Adrenal gland (tissue), 5 donors: Measurements from ENCODE around the gene CHMP2A.

Experiments
- POLR2A ChIP-seq, 2 donors: fragments of 450-650 bp; IDR thresholded peaks; one replicate each; pipeline ENCODE4 v1.6.1; 2017; ENCODE audit warnings: antibody characterized with exemption in 2 of 2, mild to moderate bottlenecking in 2 of 2, moderate library complexity in 1 of 2
- TF ChIP-seq, protein P1 (sequence below), 6 experiments: fragments of 450-650 bp in 4 of 6; fragments of 200-600 bp in 2 of 6; sonication (generic) in 1 of 6; IDR thresholded peaks; 1 replicate in 5 of 6; 2 replicates in 1 of 6; pipeline versions ENCODE4 v1.5.1 to v1.8.0; 2016 to 2021; ENCODE audit warnings: antibody characterized with exemption in 6 of 6, mild to moderate bottlenecking in 2 of 6, moderate library complexity in 1 of 6
- donor health status: DM: no; HTN: no; CAD: no.

DNA sequence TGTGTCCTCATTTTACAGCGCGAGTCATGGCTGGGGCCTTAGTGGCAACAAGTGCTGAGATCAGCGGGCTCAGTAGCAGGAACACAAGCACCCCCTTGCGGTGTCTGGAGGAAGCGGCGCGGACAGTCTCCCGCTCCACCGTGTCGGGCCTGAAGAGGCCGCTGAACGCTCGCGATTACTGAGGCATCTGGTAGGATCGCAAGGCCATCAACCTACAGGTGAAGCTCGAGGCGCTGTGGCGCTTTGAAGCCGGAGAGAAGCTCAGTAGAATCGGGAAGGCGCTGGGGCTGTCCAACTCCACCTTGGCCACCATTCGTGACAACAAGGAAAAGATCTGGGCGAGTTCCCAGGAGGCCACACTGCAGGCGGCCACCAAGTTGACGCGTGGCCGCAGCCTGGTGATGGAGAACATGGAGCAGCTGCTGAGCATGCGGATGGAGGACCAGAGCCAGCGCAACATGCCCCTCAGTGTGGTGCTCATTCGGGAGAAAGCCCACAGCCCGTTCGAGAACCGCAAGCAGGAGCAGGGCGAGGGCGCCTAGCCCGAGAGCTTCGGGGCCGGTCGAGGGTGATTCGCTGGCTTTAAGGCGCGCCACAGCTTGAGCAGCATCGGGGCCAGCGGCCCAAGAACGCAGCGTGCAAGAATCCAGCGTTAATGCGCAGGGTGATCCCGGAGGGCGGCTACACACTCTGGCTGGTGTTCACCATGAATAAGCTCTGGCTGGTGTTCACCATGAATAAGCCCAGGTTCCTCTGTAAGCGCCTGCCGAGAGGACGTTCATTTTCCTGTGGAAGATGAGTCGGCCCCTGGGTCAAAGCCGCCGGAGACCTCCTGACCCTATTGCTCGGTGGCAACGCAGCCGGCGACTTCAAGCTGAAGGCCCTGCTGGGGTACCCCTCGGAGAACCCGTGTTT is 26.6 kb upstream of the CHMP2A start:
- TF ChIP-seq, protein P1, sequence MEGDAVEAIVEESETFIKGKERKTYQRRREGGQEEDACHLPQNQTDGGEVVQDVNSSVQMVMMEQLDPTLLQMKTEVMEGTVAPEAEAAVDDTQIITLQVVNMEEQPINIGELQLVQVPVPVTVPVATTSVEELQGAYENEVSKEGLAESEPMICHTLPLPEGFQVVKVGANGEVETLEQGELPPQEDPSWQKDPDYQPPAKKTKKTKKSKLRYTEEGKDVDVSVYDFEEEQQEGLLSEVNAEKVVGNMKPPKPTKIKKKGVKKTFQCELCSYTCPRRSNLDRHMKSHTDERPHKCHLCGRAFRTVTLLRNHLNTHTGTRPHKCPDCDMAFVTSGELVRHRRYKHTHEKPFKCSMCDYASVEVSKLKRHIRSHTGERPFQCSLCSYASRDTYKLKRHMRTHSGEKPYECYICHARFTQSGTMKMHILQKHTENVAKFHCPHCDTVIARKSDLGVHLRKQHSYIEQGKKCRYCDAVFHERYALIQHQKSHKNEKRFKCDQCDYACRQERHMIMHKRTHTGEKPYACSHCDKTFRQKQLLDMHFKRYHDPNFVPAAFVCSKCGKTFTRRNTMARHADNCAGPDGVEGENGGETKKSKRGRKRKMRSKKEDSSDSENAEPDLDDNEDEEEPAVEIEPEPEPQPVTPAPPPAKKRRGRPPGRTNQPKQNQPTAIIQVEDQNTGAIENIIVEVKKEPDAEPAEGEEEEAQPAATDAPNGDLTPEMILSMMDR (IDR thresholded peaks at IDR 0.05), result peak; percentile 64 to 94 (median 88)
- no peak for TF ChIP-seq POLR2A (IDR thresholded peaks at IDR 0.05)
